Trophoblast cell (in vitro differentiated cells and primary cell): ENCODE data around the gene SELENOS.

Source experiments
- DNase-seq, 2 donors: peaks; one replicate each; pipeline ENCODE4 v3.0.0-alpha.2; 2016
- H2AFZ ChIP-seq: 2 replicates; pipeline ENCODE4 v1.6.1; 2013; ENCODE audit warnings: low read length, moderate library complexity, mild to moderate bottlenecking; ENCODE audit not compliant: insufficient read depth, poor library complexity
- H2AK5ac ChIP-seq: 2 replicates; pipeline ENCODE4 v1.6.1; 2013; ENCODE audit warnings: mild to moderate bottlenecking, low read length
- H2BK120ac ChIP-seq: 2 replicates; pipeline ENCODE4 v1.6.1; 2013; ENCODE audit warnings: low read length, mild to moderate bottlenecking, moderate library complexity; ENCODE audit not compliant: insufficient read depth, poor library complexity
- H2BK12ac ChIP-seq: 2 replicates; pipeline ENCODE4 v1.6.1; 2013; ENCODE audit warnings: mild to moderate bottlenecking, low read length, moderate library complexity
- H2BK5ac ChIP-seq: 2 replicates; pipeline ENCODE4 v1.6.1; 2013; ENCODE audit warnings: low read length, low read depth, moderate library complexity, mild to moderate bottlenecking; ENCODE audit not compliant: poor library complexity
- H3K14ac ChIP-seq: 2 replicates; pipeline ENCODE4 v1.6.1; 2013; ENCODE audit warnings: mild to moderate bottlenecking, low read length
- H3K18ac ChIP-seq: 2 replicates; pipeline ENCODE4 v1.6.1; 2013; ENCODE audit warnings: mild to moderate bottlenecking, low read length
- H3K23ac ChIP-seq: 2 replicates; pipeline ENCODE4 v1.6.1; 2013; ENCODE audit warnings: low read length
- H3K27ac ChIP-seq: 2 replicates; pipeline ENCODE4 v1.5.1; 2013; ENCODE audit warnings: low read depth, mild to moderate bottlenecking, inconsistent platforms, low read length, moderate library complexity
- H3K27me3 ChIP-seq: 2 replicates; pipeline ENCODE4 v1.6.1; 2013; ENCODE audit warnings: inconsistent platforms, mild to moderate bottlenecking, low read length, moderate library complexity; ENCODE audit not compliant: insufficient read depth
- H3K36me3 ChIP-seq, 2 experiments: 1 replicate in 1 of 2; 2 replicates in 1 of 2; pipeline ENCODE4 v1.6.1; 2013; ENCODE audit warnings: low read length in 2 of 2, mild to moderate bottlenecking in 2 of 2, moderate library complexity in 1 of 2; ENCODE audit not compliant: insufficient read depth in 2 of 2, control insufficient read depth in 1 of 2
- H3K4ac ChIP-seq: 2 replicates; pipeline ENCODE4 v1.6.1; 2013; ENCODE audit warnings: low read depth, mild to moderate bottlenecking, low read length, moderate library complexity
- H3K4me1 ChIP-seq, 2 experiments: 1 replicate in 1 of 2; 2 replicates in 1 of 2; pipeline ENCODE4 v1.6.1; 2013; ENCODE audit warnings: low read length in 2 of 2, mild to moderate bottlenecking in 2 of 2, moderate library complexity in 1 of 2; ENCODE audit not compliant: insufficient read depth in 2 of 2, control insufficient read depth in 1 of 2
- H3K4me2 ChIP-seq: 2 replicates; pipeline ENCODE4 v1.6.1; 2013; ENCODE audit warnings: inconsistent platforms, mild to moderate bottlenecking, low read length, moderate library complexity
- H3K4me3 ChIP-seq: 2 replicates; pipeline ENCODE4 v1.5.1; 2013; ENCODE audit warnings: mild to moderate bottlenecking, low read depth, low read length, inconsistent platforms
- H3K79me1 ChIP-seq: one replicate; pipeline ENCODE4 v1.6.1; 2013; ENCODE audit warnings: low read length
- H3K79me2 ChIP-seq: 2 replicates; pipeline ENCODE4 v1.6.1; 2013; ENCODE audit warnings: low read length, mild to moderate bottlenecking; ENCODE audit not compliant: control insufficient read depth, insufficient read depth, poor library complexity
- H3K9ac ChIP-seq: 2 replicates; pipeline ENCODE4 v1.6.1; 2013; ENCODE audit warnings: mild to moderate bottlenecking, low read length
- H3K9me3 ChIP-seq: 2 replicates; pipeline ENCODE4 v1.6.1; 2013; ENCODE audit warnings: low read depth, mild to moderate bottlenecking, control low read depth, inconsistent platforms, low read length; ENCODE audit not compliant: insufficient read depth
- H4K12ac ChIP-seq: 2 replicates; pipeline ENCODE4 v1.6.1; 2013; ENCODE audit warnings: low read depth, mild to moderate bottlenecking, low read length, moderate library complexity
- H4K8ac ChIP-seq: 2 replicates; pipeline ENCODE4 v1.6.1; 2013; ENCODE audit warnings: low read depth, mild to moderate bottlenecking, low read length, moderate library complexity
- H4K91ac ChIP-seq: one replicate; pipeline ENCODE4 v1.6.1; 2013; ENCODE audit warnings: low read depth, mild to moderate bottlenecking, low read length, moderate library complexity
- WGBS: extraction: QIAGEN DNeasy Blood & Tissue Kit; methylation state at CpG from one replicate; pipeline ENCODE4 v1.1.7; 2013; ENCODE audit warnings: missing lambda C conversion rate; ENCODE audit not compliant: insufficient read length, insufficient coverage; ENCODE audit errors: extremely low coverage; 5-methylcytosine and 5-hydroxymethylcytosine counted together

Gene SELENOS

DNA sequence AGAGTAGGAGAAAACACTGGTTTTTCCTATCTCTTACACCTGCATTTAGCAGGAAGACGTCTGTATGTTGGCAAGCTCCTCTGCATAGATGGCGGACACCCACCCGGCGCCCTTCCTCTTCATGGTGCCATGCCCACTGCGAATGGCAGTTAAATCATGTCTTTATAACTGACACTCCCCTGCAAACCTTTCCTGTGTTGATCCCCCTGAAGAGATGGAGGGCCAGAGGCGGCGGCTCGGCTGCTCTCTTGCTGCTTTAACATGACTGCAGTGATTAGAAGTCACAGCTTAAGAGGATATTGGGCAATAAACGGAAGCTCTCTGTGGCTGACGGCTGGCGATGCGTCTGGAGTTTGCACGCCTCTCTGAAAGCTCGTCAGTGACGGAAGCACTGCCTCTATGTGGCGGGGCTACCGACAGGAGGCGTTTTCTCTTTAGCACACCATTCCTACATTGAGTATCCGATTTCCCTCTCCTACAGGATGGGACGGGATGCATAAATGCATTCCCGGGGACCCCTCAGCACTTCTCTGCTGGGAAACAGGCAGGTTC is 43.3 kb upstream of the SELENOS start:
- H2BK12ac ChIP-seq, result no peak overlapping the region
- no peaks in the 10 kb centered on the region for H3K4me1 ChIP-seq
- no peaks in the 10 kb centered on the region for H3K9me3 ChIP-seq
- H2BK120ac ChIP-seq, result no peak overlapping the region
- no peaks in the 10 kb centered on the region for H3K27me3 ChIP-seq
- no peak overlapping the region for H2AK5ac ChIP-seq
- no peak overlapping the region for H3K9ac ChIP-seq
- no peak overlapping the region for H3K23ac ChIP-seq
- no peak overlapping the region for H3K4me2 ChIP-seq
- H2AFZ ChIP-seq, result no peak overlapping the region
- H2BK5ac ChIP-seq, result no peak overlapping the region
- no peak overlapping the region for H3K4me3 ChIP-seq
- DNase-seq, result peak; percentile 11 to 42
- no peak overlapping the region for H3K18ac ChIP-seq
- no peak overlapping the region for H3K14ac ChIP-seq
- H3K79me1 ChIP-seq, result no peaks in the 10 kb centered on the region
- no peak overlapping the region for H4K12ac ChIP-seq
- no peaks in the 10 kb centered on the region for H3K36me3 ChIP-seq
- no peaks in the 10 kb centered on the region for H3K79me2 ChIP-seq
- WGBS, result no CpG with 5 or more reads among the region's 21 CpGs
- no peak overlapping the region for H4K91ac ChIP-seq
- no peak overlapping the region for H4K8ac ChIP-seq
- H3K4ac ChIP-seq, result no peak overlapping the region
- no peak overlapping the region for H3K27ac ChIP-seq

- Histone ChIP-seq H3K9me3 (no peaks in the 10 kb centered on the region), H3K4me1 (no peaks in the 10 kb centered on the region), H4K12ac (no peak overlapping the region), H2BK5ac (no peak overlapping the region), H4K91ac (no peak overlapping the region), H3K23ac (no peak overlapping the region), H3K9ac (no peak overlapping the region), H3K27me3 (no peaks in the 10 kb centered on the region), H2BK12ac (no peak overlapping the region), H3K4me2 (no peak overlapping the region), H3K4ac (no peak overlapping the region), H2AFZ (no peak overlapping the region), H2AK5ac (no peak overlapping the region), H3K27ac (no peak overlapping the region), H3K79me2 (no peaks in the 10 kb centered on the region), H3K4me3 (no peak overlapping the region), H2BK120ac (no peak overlapping the region), H3K79me1 (no peaks in the 10 kb centered on the region), H3K14ac (no peak overlapping the region), H4K8ac (no peak overlapping the region), H3K36me3 (no peaks in the 10 kb centered on the region), H3K18ac (no peak overlapping the region)
- no CpG with 5 or more reads among the region's 7 CpGs for WGBS
- no peak for DNase-seq
Observed at GRCh38 chr15:101318839-101319238, 41.6 kb upstream of the SELENOS start.

GRCh38 chr15:101318147-101318819 is 41.0 kb upstream of the SELENOS start:
- Histone ChIP-seq H2AK5ac (no peak overlapping the region), H2AFZ (no peak overlapping the region)
- no CpG with 5 or more reads among the region's 20 CpGs for WGBS

GRCh38 chr15:101317336-101317872 is 40.1 kb upstream of the SELENOS start:
- H3K79me2 ChIP-seq, result no peaks in the 10 kb centered on the region
- no peaks in the 10 kb centered on the region for H3K4me1 ChIP-seq
- H4K12ac ChIP-seq, result no peak overlapping the region
- no peak overlapping the region for H3K14ac ChIP-seq
- no peak overlapping the region for H2BK120ac ChIP-seq
- no peaks in the 10 kb centered on the region for H3K79me1 ChIP-seq
- H4K91ac ChIP-seq, result no peak overlapping the region
- H3K9ac ChIP-seq, result no peak overlapping the region
- H3K27ac ChIP-seq, result no peak overlapping the region
- no peak overlapping the region for H4K8ac ChIP-seq
- no CpG with 5 or more reads among the region's 6 CpGs for WGBS
- H3K18ac ChIP-seq, result no peak overlapping the region
- H3K27me3 ChIP-seq, result no peaks in the 10 kb centered on the region
- H2AK5ac ChIP-seq, result no peak overlapping the region
- no peaks in the 10 kb centered on the region for H3K9me3 ChIP-seq
- H3K36me3 ChIP-seq, result no peaks in the 10 kb centered on the region
- H3K4me2 ChIP-seq, result no peak overlapping the region
- no peak overlapping the region for H3K4me3 ChIP-seq
- no peak overlapping the region for H2BK12ac ChIP-seq
- DNase-seq, result no peak
- no peak overlapping the region for H3K4ac ChIP-seq
- H3K23ac ChIP-seq, result no peak overlapping the region
- H2AFZ ChIP-seq, result no peak overlapping the region
- H2BK5ac ChIP-seq, result no peak overlapping the region

More at GRCh38 chr15:101318147-101318819, 41.0 kb upstream of the SELENOS start:
- Histone ChIP-seq H3K9ac (no peak overlapping the region), H3K9me3 (no peaks in the 10 kb centered on the region), H3K23ac (no peak overlapping the region), H4K12ac (no peak overlapping the region), H3K4me3 (no peak overlapping the region), H3K4ac (no peak overlapping the region), H3K79me1 (no peaks in the 10 kb centered on the region), H2BK12ac (no peak overlapping the region), H4K8ac (no peak overlapping the region), H4K91ac (no peak overlapping the region), H3K14ac (no peak overlapping the region), H3K36me3 (no peaks in the 10 kb centered on the region), H3K27me3 (no peaks in the 10 kb centered on the region), H3K4me1 (no peaks in the 10 kb centered on the region), H3K4me2 (no peak overlapping the region), H3K79me2 (no peaks in the 10 kb centered on the region), H3K18ac (no peak overlapping the region), H3K27ac (no peak overlapping the region), H2BK120ac (no peak overlapping the region), H2BK5ac (no peak overlapping the region)
- peak; percentile 90 to 95 for DNase-seq
